Activated CD4-positive, CD25-positive, alpha-beta regulatory T cell treated with anti-CD3 and anti-CD28 coated beads, Interleukin-2, amount 50 U/mL, for 16 hours (primary cell): ENCODE measurements around the gene DCLK1.
"Not testable (repeated sequence)": the region's sequence is repeated elsewhere in the genome, so short reads cannot be mapped to it uniquely, and the experiment has no call there.

Experiments
- DNase-seq: peaks from one replicate; pipeline ENCODE4 v3.0.0-alpha.2; 2020; ENCODE audit warnings: low read depth, low spot score

The DCLK1 gene

GRCh38 chr13:36131931-36132297 lies 732 bp upstream of the DCLK1 start:
- no peak for DNase-seq

GRCh38 chr13:36130552-36131221 lies 495 bp downstream of the DCLK1 start:
- DNase-seq: no peak

DNA sequence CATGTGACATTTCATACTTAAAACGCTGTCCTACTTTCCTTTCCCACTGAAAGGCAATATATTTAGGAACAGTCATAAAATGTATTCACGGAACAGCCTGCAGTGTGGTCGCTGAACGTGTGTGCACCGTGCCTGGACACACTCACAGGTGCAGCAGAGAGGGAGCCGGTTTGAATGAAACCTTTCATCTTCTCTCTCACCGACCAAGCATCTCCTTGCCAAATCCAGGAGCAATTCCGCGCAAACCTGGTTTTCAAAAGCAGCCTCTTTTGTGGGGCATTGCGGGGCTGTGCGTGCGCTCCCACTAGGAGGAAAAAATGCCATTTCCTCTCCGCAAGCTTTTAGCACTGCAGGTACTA lies 1.0 kb downstream of the DCLK1 start:
- DNase-seq: no peak

GRCh38 chr13:36129539-36129938 lies 1.6 kb downstream of the DCLK1 start:
- no peak for DNase-seq

DNA sequence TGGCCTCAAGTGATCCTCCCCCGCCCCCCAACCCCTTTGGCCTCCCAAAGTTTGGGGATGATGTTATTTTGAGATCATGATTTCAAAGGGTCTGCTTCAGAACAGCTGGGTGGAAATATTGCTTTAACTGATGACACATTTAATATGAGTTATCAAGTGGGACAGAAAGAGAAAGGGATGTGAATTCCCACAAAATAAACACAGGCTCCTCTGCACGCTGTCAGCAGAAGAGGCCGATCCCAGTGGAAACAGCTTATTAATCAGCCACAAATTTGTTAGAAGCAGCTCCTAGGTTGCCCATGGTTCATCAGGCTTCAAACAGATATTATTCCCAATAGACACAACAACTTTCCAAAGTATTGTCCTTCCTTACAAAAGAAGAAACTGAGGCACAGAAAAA lies 4.7 kb downstream of the DCLK1 start:
- DNase-seq: no peak

DNA sequence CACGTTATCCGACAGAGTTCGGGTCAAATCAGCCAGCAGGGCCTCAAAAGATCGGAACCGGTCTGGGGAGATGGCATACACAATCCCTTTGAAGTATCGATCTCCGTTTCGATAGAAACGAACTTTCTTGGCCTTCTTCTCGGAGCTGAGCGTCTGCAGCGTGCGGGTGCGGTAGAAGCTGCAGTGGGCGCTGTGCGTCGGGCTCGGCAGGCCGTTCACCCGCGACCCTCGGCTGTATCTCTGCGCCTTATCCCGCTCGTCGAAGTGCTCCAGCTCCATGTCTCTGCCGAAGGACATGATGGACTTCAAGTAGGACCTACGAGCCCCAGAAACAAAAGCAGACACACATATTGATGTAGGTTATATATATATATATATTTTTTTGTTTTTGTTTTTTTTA lies 5.3 kb downstream of the DCLK1 start:
- no peak for DNase-seq

DNA sequence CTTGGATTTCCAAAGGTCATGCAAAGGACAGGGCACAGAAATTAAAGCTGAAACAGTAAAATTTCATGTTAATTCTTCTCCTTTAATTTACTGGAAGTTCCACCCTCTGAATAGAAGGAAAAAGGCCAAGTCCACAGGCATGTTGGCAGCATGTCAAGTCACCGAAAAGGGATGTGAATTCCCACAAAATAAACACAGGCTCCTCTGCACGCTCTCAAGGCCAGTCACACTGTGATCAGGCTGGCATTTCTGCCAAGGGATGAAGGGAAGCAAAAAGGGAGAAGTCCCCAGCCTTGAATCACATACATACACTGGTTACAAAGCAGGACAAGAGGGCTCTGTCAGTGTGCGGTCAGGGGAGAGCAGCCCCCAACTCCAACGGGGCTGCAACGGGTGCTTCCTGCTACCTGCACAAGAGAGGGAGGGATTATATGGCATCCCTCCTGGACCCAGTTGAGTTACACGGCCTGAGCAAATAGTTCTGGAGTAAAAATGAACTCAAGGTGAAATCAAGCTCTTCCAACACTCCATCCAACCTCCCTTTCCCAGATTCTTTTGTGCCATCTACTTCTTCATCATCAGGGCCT lies 6.9 kb downstream of the DCLK1 start:
- DNase-seq: no peak

GRCh38 chr13:36115306-36115705 lies 15.9 kb downstream of the DCLK1 start:
- DNase-seq: no peak

DNA sequence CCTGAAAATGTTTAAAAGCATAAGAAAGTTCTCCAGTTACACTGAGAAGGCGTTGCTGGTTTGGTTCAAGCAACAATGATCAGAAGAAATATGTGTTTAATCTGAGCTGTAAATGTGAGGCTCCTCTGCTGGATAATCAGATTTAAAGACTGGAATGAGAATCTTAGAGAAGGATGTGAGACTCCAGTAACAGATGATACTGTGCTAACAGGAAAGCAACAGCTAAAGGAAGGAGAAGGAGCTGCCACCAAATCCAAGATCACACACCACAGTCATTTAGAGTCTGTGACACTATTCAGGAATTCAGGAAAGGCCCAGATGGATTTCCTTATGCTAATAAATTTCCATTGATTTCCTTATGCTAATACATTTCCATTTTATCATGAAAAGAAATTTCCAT lies 16.9 kb downstream of the DCLK1 start:
- no peak for DNase-seq

GRCh38 chr13:36108954-36109353 lies 22.2 kb downstream of the DCLK1 start:
- DNase-seq: no peak

GRCh38 chr13:36108342-36108741 lies 22.8 kb downstream of the DCLK1 start:
- no peak for DNase-seq

DNA sequence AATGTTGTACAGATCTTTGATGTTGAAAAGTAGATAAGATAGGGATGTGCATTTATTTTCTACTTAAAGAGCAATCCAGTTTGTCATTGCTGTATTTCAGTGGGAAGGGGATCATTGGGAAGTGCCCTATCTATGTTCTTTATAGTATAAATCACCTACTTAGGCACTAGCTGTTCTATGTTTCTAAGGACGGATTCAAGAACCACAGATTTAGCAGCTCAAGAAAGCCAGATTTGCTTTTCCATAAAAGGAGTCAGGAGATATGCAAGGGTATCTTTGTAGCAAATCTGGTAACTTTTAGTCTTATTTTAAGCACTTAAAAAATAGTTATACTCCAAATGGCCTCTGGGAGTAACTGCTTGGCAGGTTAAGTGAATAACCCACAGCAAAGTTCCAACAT lies 23.7 kb downstream of the DCLK1 start:
- DNase-seq: no peak

- no peak for DNase-seq
Measured at GRCh38 chr13:36105726-36106125, 25.5 kb downstream of the DCLK1 start.

DNA sequence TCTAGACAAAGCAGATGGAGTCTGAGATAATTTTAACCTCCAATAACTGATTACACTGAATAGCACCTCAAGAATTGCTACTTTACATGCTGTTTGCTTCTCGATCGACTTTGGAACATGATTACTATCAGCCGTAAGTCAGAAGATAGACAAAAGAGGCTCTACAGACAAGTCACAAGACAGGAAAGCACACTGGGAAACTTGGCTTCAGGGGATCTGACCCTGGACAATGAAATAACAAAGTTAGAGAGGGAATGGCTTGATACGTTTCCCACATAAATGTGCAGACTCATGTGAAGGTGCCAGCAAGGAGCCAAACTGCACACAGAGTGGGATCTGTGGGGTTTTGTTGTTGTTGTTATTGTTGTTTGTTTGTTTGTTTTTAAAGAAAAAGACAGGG lies 28.5 kb downstream of the DCLK1 start:
- no peak for DNase-seq

- not testable (repeated sequence) for DNase-seq
Measured at GRCh38 chr13:36101907-36102306, 29.3 kb downstream of the DCLK1 start.

- no peak for DNase-seq
Measured at GRCh38 chr13:36101157-36101556, 30.0 kb downstream of the DCLK1 start.

GRCh38 chr13:36098080-36098479 lies 33.1 kb downstream of the DCLK1 start:
- DNase-seq: no peak

DNA sequence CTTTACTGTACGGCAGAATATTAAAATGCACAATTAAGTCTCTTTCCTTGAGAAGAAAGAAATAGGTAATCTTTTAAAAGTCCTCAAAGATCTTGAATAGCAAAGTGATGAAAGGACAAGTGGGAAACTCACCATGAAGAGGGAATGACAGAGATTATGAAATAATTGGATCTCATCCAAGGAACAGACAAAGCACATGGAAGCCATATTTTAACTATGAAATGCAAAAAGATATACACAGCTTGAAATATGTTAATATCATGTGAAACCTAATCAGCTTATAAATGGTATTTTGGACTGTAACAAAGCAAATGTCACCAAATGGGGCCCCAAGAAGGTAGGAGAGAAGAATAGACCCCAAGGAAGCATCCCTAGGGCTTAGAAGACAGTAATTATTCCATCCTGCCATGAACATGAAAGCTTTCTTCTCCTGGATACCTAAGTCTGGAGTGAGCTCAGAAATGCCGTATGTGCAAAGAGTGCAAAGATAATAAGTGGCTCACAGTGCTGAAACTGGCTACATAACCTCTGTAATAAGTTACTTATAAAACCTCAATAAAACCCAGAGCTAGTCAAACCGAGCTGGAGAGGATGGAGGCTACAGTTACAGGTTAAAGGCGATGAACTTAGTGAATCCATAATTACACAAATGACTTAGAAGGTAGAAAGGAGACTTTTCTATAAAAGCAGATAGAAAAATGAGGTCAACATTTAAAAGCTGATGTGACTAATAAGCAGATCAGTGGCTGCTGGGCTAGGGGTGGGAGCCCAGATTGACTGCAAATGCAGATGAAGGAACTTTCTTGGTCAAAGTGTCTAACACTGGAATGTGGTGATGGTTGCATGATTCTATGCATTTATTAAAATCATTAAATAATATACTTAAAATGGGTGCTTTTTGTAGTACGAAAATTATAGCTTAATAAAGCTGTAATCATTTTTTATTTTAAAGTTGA lies 34.4 kb downstream of the DCLK1 start:
- no peak for DNase-seq

DNA sequence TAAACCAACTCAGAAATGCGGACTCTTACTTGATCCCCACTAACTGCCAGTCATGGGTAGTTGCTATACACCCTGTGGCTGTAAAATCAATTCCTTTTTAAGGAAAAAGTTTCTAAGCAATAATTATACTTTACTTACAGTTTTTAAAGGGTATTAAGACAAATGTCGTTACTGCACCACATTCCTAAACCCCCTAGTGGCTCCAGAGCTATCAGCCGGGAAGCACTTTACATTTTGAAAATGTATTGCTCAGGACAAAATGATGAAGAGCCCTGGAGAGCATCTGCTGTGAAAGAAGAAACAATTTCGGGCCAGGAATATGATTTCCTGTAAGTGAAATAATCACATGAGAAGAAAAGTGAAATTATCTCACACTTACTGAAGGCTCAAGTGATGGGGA lies 36.7 kb downstream of the DCLK1 start:
- no peak for DNase-seq

GRCh38 chr13:36090592-36090991 lies 40.6 kb downstream of the DCLK1 start:
- DNase-seq: no peak

- no peak for DNase-seq
Measured at GRCh38 chr13:36089130-36089647, 42.0 kb downstream of the DCLK1 start.

- no peak for DNase-seq
Measured at GRCh38 chr13:36088463-36088862, 42.7 kb downstream of the DCLK1 start.

- DNase-seq: no peak
Measured at GRCh38 chr13:36088001-36088400, 43.2 kb downstream of the DCLK1 start.
